H1 (cell line): Measurements from ENCODE around the gene ACTL10. TPM values are rescaled to one million over a fixed set of nuclear protein-coding genes. Genes with fewer than 3 reads are reported as not detected.

Source experiments
- CTCF ChIA-PET: fragments of 300-600 bp; sonication (Branson Sonifier 250); formaldehyde crosslinking; loops from one replicate; lab custom pipeline; 2021; ENCODE audit not compliant: partially characterized antibody; lab: Charles Lee
- POLR2A ChIA-PET: fragments of 300-600 bp; sonication (Branson Sonifier 250); formaldehyde crosslinking; loops from one replicate; lab custom pipeline; 2021; ENCODE audit warnings: inconsistent platforms; ENCODE audit not compliant: partially characterized antibody; lab: Charles Lee
- DNase-seq, 2 experiments: peaks; one replicate each; pipeline versions ENCODE4 v3.0.0 to v3.0.0-alpha.2; 2010 to 2022; ENCODE audit warnings: low spot score in 2 of 2, low read depth in 1 of 2, mixed read lengths in 1 of 2
- FAIRE-seq: peaks from 2 replicates; lab custom pipeline; 2011; peaks lifted over from hg19 to GRCh38; lab: Jason Lieb, UNC
- H2AFZ ChIP-seq: 2 replicates; pipeline ENCODE4 v1.8.1; 2012; ENCODE audit warnings: low read length, inconsistent platforms
- H2AK5ac ChIP-seq: 2 replicates; pipeline ENCODE4 v1.6.1; 2013; ENCODE audit warnings: low read depth, low read length
- H2BK120ac ChIP-seq: replicated peaks from 2 replicates; pipeline ENCODE3; 2013; ENCODE audit warnings: low read depth, low read length, inconsistent platforms
- H2BK12ac ChIP-seq: 2 replicates; pipeline ENCODE4 v1.6.1; 2013; ENCODE audit warnings: low read depth, low read length
- H2BK15ac ChIP-seq: 2 replicates; pipeline ENCODE4 v1.6.1; 2013; ENCODE audit warnings: low read length
- H2BK20ac ChIP-seq: 2 replicates; pipeline ENCODE4 v1.6.1; 2013; ENCODE audit warnings: low read length
- H2BK5ac ChIP-seq: 2 replicates; pipeline ENCODE4 v1.6.1; 2013; ENCODE audit warnings: low read depth, low read length
- H3K14ac ChIP-seq: 2 replicates; pipeline ENCODE4 v1.6.1; 2013; ENCODE audit warnings: inconsistent platforms; ENCODE audit not compliant: insufficient read length
- H3K18ac ChIP-seq: 2 replicates; pipeline ENCODE4 v1.6.1; 2013; ENCODE audit warnings: low read length; ENCODE audit errors: extremely low read depth
- H3K23ac ChIP-seq: 2 replicates; pipeline ENCODE4 v1.6.1; 2013; ENCODE audit warnings: inconsistent platforms; ENCODE audit not compliant: insufficient read length
- H3K23me2 ChIP-seq: 2 replicates; pipeline ENCODE4 v1.6.1; 2013; ENCODE audit warnings: low read depth, low read length
- H3K27ac ChIP-seq: 2 replicates; pipeline ENCODE4 v1.6.1; 2011; ENCODE audit warnings: low read depth, low read length, inconsistent platforms
- H3K27me3 ChIP-seq, 4 experiments: replicated peaks in 1 of 4; 1 replicate in 1 of 4; 2 replicates in 3 of 4; pipeline versions ENCODE4 v1.6.1 to v1.8.1; 2011 to 2013; ENCODE audit warnings: low read length in 3 of 4, mild to moderate bottlenecking in 3 of 4, inconsistent platforms in 2 of 4, mixed read lengths in 2 of 4, moderate library complexity in 1 of 4; ENCODE audit not compliant: control insufficient read depth in 3 of 4, insufficient read depth in 3 of 4; ENCODE audit errors: extremely low read depth in 1 of 4
- H3K36me3 ChIP-seq, 4 experiments: 2 replicates each; pipeline versions ENCODE4 v1.6.1 to v1.8.1; 2011 to 2013; ENCODE audit warnings: mild to moderate bottlenecking in 4 of 4, low read length in 3 of 4, moderate library complexity in 2 of 4, control low read depth in 1 of 4, inconsistent platforms in 1 of 4; ENCODE audit not compliant: insufficient read depth in 4 of 4, control insufficient read depth in 2 of 4
- H3K4ac ChIP-seq: replicated peaks from 2 replicates; pipeline ENCODE3; 2013; ENCODE audit warnings: low read length, low read depth, mixed read lengths, inconsistent platforms; ENCODE audit not compliant: insufficient read length
- H3K4me1 ChIP-seq, 4 experiments: replicated peaks in 1 of 4; 1 replicate in 1 of 4; 2 replicates in 3 of 4; pipeline versions ENCODE4 v1.6.1 to v1.8.1; 2011 to 2013; ENCODE audit warnings: low read length in 3 of 4, inconsistent platforms in 2 of 4, mixed read lengths in 1 of 4; ENCODE audit not compliant: insufficient read depth in 4 of 4, control insufficient read depth in 3 of 4
- H3K4me2 ChIP-seq, 2 experiments: 2 replicates each; pipeline versions ENCODE4 v1.6.1 to v1.8.1; 2011 to 2013; ENCODE audit warnings: low read depth in 2 of 2, low read length in 2 of 2, control low read depth in 1 of 2, inconsistent platforms in 1 of 2, mild to moderate bottlenecking in 1 of 2; ENCODE audit not compliant: insufficient read depth in 1 of 2
- H3K4me3 ChIP-seq, 4 experiments: fragments of 200-600, 300-600 bp in 1 of 4; sonication (generic), shearing (Covaris generic), sonication (Bioruptor Twin) in 1 of 4; 2 replicates each; pipeline versions ENCODE4 v1.5.1 to v1.8.1; 2011 to 2016; ENCODE audit warnings: low read length in 4 of 4, low read depth in 3 of 4, control low read depth in 2 of 4, inconsistent platforms in 2 of 4, mild to moderate bottlenecking in 2 of 4, mixed read lengths in 1 of 4, moderate library complexity in 1 of 4; ENCODE audit not compliant: insufficient read depth in 2 of 4; ENCODE audit errors: extremely low read depth in 1 of 4
- H3K56ac ChIP-seq: replicated peaks from 2 replicates; pipeline ENCODE3; 2013; ENCODE audit warnings: low read depth, mild to moderate bottlenecking, mixed read lengths, low read length, inconsistent platforms; ENCODE audit not compliant: insufficient read length
- H3K79me1 ChIP-seq: 2 replicates; pipeline ENCODE4 v1.6.1; 2013; ENCODE audit warnings: low read depth, low read length, control low read depth
- H3K79me2 ChIP-seq, 2 experiments: 2 replicates each; pipeline versions ENCODE4 v1.6.1 to v1.8.1; 2012 to 2013; ENCODE audit warnings: low read length in 2 of 2, mild to moderate bottlenecking in 2 of 2, inconsistent platforms in 1 of 2; ENCODE audit not compliant: insufficient read depth in 2 of 2, control insufficient read depth in 1 of 2
- H3K9ac ChIP-seq, 4 experiments: replicated peaks in 1 of 4; 1 replicate in 1 of 4; 2 replicates in 3 of 4; pipeline versions ENCODE4 v1.6.1 to v1.8.1; 2011 to 2013; ENCODE audit warnings: low read depth in 3 of 4, low read length in 3 of 4, control low read depth in 2 of 4, mild to moderate bottlenecking in 2 of 4, moderate library complexity in 2 of 4, inconsistent platforms in 1 of 4; ENCODE audit errors: extremely low read depth in 1 of 4
- H3K9me3 ChIP-seq, 2 experiments: 2 replicates each; pipeline versions ENCODE4 v1.6.1 to v1.8.1; 2012 to 2013; ENCODE audit warnings: mild to moderate bottlenecking in 2 of 2, moderate library complexity in 2 of 2, control low read depth in 1 of 2, inconsistent platforms in 1 of 2, low read depth in 1 of 2, low read length in 1 of 2, mixed read lengths in 1 of 2; ENCODE audit not compliant: insufficient read depth in 2 of 2
- H4K20me1 ChIP-seq, 2 experiments: replicated peaks in 1 of 2; 2 replicates each; pipeline versions ENCODE3 to v1.8.1; 2011 to 2013; ENCODE audit warnings: inconsistent platforms in 2 of 2, low read length in 2 of 2, mild to moderate bottlenecking in 1 of 2; ENCODE audit not compliant: insufficient read depth in 2 of 2, control insufficient read depth in 1 of 2
- H4K5ac ChIP-seq: 2 replicates; pipeline ENCODE4 v1.6.1; 2013; ENCODE audit warnings: low read length, low read depth, mixed read lengths, inconsistent platforms; ENCODE audit not compliant: insufficient read length
- H4K8ac ChIP-seq: 2 replicates; pipeline ENCODE4 v1.8.0; 2013; ENCODE audit warnings: mild to moderate bottlenecking, moderate library complexity, low read length, inconsistent platforms; ENCODE audit not compliant: insufficient read depth; ENCODE audit errors: extremely low read depth
- H4K91ac ChIP-seq: replicated peaks from 2 replicates; pipeline ENCODE3; 2013; ENCODE audit warnings: low read length, mixed read lengths, inconsistent platforms; ENCODE audit not compliant: insufficient read length
- BCL11A ChIP-seq, 2 experiments: IDR thresholded peaks; one replicate each; pipeline ENCODE4 v1.6.1; 2011; ENCODE audit warnings: low read depth in 2 of 2, low read length in 2 of 2, mild to moderate bottlenecking in 2 of 2
- CREB1 ChIP-seq: IDR thresholded peaks from 2 replicates; pipeline ENCODE4 v1.6.1; 2012; ENCODE audit warnings: inconsistent platforms
- EZH2 ChIP-seq: fragments of 200-600 bp; sonication (generic); IDR thresholded peaks from 2 replicates; pipeline ENCODE4 v1.7.1; 2012; ENCODE audit warnings: low read depth, mild to moderate bottlenecking, moderate library complexity, low read length, inconsistent platforms; ENCODE audit not compliant: severe bottlenecking
- KDM5A ChIP-seq: fragments of 200-600 bp; IDR thresholded peaks from 2 replicates; pipeline ENCODE4 v1.7.1; 2012; ENCODE audit warnings: mild to moderate bottlenecking, low read length, inconsistent platforms, mixed read lengths
- POU5F1 ChIP-seq: IDR thresholded peaks from 2 replicates; pipeline ENCODE4 v1.6.1; 2011; ENCODE audit warnings: low read depth, mild to moderate bottlenecking, low read length, moderate library complexity
- RBBP5 ChIP-seq: IDR thresholded peaks from 2 replicates; pipeline ENCODE4 v1.7.1; 2012; ENCODE audit warnings: low read depth, mild to moderate bottlenecking, inconsistent platforms, low read length, moderate library complexity, borderline replicate concordance
- RFX5 ChIP-seq: IDR thresholded peaks from 2 replicates; pipeline ENCODE4 v1.6.1; 2011; ENCODE audit warnings: low read depth, low read length, improper control_type of control experiment, borderline replicate concordance
- SIN3A ChIP-seq, 2 experiments: IDR thresholded peaks in 1 of 2; conservative IDR thresholded peaks in 1 of 2; 2 replicates each; pipeline ENCODE4 v1.6.1; 2011 to 2012; ENCODE audit warnings: low read length in 2 of 2, improper control_type of control experiment in 1 of 2, low read depth in 1 of 2, mild to moderate bottlenecking in 1 of 2
- SIRT6 ChIP-seq: IDR thresholded peaks from one replicate; pipeline ENCODE4 v1.7.1; 2012; ENCODE audit warnings: low read length, inconsistent platforms
- SP2 ChIP-seq: IDR thresholded peaks from 2 replicates; pipeline ENCODE4 v1.6.1; 2012; ENCODE audit warnings: mild to moderate bottlenecking, low read length, inconsistent platforms
- TAF1 ChIP-seq: IDR thresholded peaks from 2 replicates; pipeline ENCODE4 v1.6.1; 2011; ENCODE audit warnings: mild to moderate bottlenecking, low read depth, low read length
- WGBS, 2 experiments: shearing (Covaris generic) in 1 of 2; methylation state at CpG; one replicate each; pipeline versions ENCODE4 v1.1.6 to v1.1.7; 2013 to 2015; ENCODE audit warnings: low lambda C conversion rate in 2 of 2, mixed read lengths in 2 of 2, inconsistent platforms in 1 of 2, low coverage in 1 of 2, missing lambda C conversion rate in 1 of 2; ENCODE audit not compliant: insufficient replicate concordance in 2 of 2, insufficient coverage in 1 of 2, insufficient read length in 1 of 2; ENCODE audit errors: extremely low coverage in 1 of 2, missing lambda C conversion rate in 1 of 2; 5-methylcytosine and 5-hydroxymethylcytosine counted together
- polyA plus RNA-seq, 7 experiments: library from polyadenylated mRNA; depleted of rRNA in 3 of 7; stranded (reverse) in 5 of 7; unstranded in 2 of 7; fragments of >200 nt in 5 of 7; fragments of 200-250 nt in 2 of 7; gene quantifications; 1 replicate in 5 of 7; 2 replicates in 1 of 7; 4 replicates in 1 of 7; pipeline versions ENCODE4 v1.2.1 to v1.2.3, GENCODE V29; 2011 to 2013; ENCODE audit warnings: missing spikeins in 2 of 7, mixed read lengths in 2 of 7
- total RNA-seq: library from RNA; stranded (reverse); fragmentation: NEBNext Ultra II Directional; extraction: Animal tissue kit (Norgen Biotek cat#: 25700); gene quantifications from 2 replicates; pipeline ENCODE4 v1.2.1, GENCODE V29; 2021
- TF ChIP-seq, protein P1 (sequence below): IDR thresholded peaks from 2 replicates; pipeline ENCODE4 v1.6.1; 2011; ENCODE audit warnings: low read length, improper control_type of control experiment

Gene ACTL10
- total and polyA plus RNA-seq, 2 of the 8 experiments (the other 6 are each of a cell fraction or from before 2014, with no cell fraction given) = 0.26 TPM; not detected in 1

DNA sequence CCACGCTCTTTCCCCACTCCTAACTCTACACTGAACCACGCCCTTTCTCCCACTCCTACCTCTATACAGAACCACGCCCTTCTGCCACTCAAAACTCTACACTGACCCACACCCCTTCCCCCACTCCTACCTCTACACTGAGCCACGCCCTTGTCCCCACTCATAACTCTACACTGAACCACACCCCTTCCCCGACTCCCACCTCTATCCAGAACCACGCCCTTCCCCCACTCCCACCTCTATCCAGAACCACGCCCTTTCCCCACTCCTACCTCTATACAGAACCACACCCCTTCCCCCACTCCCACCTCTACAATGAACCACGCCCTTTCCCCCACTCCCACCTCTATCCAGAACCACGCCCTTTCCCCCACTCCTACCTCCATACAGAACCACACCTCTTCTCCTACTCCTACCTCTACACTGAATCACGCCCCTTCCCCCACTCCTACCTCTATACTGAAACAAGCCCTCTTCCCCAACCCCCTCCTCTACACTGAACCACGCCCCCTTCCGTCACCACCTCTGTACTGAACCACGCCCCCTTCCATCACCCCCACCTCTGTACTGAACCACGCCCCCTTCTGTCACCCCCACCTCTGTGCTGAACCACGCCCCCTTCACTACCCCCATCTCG lies 43.3 kb downstream of the ACTL10 start:
- Histone ChIP-seq H3K4me2 (peak overlapping the region; percentile 50 to 72), H3K14ac (no peak overlapping the region), H2BK12ac (0 out of 2 replicates have a peak overlapping the region, but pooled peaks have one; percentile 75), H3K18ac (no peak overlapping the region), H4K20me1 (no peaks in the 10 kb centered on the region), H2BK120ac (no peak overlapping the region), H2BK20ac (peak overlapping the region; percentile 55; the same call in 1 of the 2 replicates), H3K9me3 (no peaks in the 10 kb centered on the region), H2AK5ac (no peak overlapping the region), H3K36me3 (no peaks in the 10 kb centered on the region; a peak in 1 of 8 replicates), H3K56ac (no peak overlapping the region), H4K91ac (no peak overlapping the region), H4K8ac (no peak overlapping the region), H3K23ac (no peak overlapping the region), H2AFZ (no peak overlapping the region), H3K4me3 (peak overlapping the region in 1 of 4 experiments; percentile 25; a peak in 3 of 8 replicates), H3K4me1 (peaks cover 4 to 9% (median 6%) of the 10 kb centered on the region in 4 experiments), H4K5ac (no peak overlapping the region), H3K79me2 (no peaks in the 10 kb centered on the region), H3K4ac (no peak overlapping the region), H2BK5ac (peak overlapping the region; percentile 40), H3K27ac (no peak overlapping the region), H3K27me3 (no peaks in the 10 kb centered on the region), H3K79me1 (no peaks in the 10 kb centered on the region), H3K9ac (no peak overlapping the region), H2BK15ac (peak overlapping the region; percentile 72), H3K23me2 (peaks cover 6% of the 10 kb centered on the region; the same call in 1 of the 2 replicates)
- CTCF ChIA-PET = interaction anchor here (2.0 kb wide), 1 partner anchor 17 kb away, joined by 6 read pairs; no protein-coding TSS in a partner anchor
- FAIRE-seq (no peak), DNase-seq (peak; percentile 59 to 65)
- WGBS, 2 experiments = 71 to 100% methylated on average over 2 to 12 of the region's 16 CpGs
- POLR2A ChIA-PET = interaction anchor here (0.8 to 1.5 kb wide), 4 partner anchors 9 to 30 kb away, joined by 3 to 6 read pairs (median 4); partner anchors contain the start of gene PXMP4
- TF ChIP-seq SIRT6 (no peak), RFX5 (no peak), TAF1 (0 out of 2 replicates have a peak, but pooled peaks have one; percentile 9), EZH2 (no peak), SP2 (no peak), POU5F1 (no peak), RBBP5 (no peak), KDM5A (no peak), BCL11A (IDR thresholded peaks at IDR 0.05; ENCODE audit: low read depth in 2 of 2, low read length in 2 of 2) (no peak), CREB1 (peak; percentile 68), SIN3A (conservative IDR thresholded peaks at IDR 0.05 in 1 of 2, IDR thresholded peaks at IDR 0.05 in 1 of 2; ENCODE audit: low read depth in 1 of 2, low read length in 2 of 2) (no peak)
- TF ChIP-seq, protein P1, sequence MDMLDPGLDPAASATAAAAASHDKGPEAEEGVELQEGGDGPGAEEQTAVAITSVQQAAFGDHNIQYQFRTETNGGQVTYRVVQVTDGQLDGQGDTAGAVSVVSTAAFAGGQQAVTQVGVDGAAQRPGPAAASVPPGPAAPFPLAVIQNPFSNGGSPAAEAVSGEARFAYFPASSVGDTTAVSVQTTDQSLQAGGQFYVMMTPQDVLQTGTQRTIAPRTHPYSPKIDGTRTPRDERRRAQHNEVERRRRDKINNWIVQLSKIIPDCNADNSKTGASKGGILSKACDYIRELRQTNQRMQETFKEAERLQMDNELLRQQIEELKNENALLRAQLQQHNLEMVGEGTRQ = no peak
